Thyroid gland (tissue), 4 donors: ENCODE results near the gene PCDHB7.
"Not testable (repeated sequence)": the region's sequence is repeated elsewhere in the genome, so short reads cannot be mapped to it uniquely, and the experiment has no call there.

Experiments used
- CTCF ChIP-seq, 6 experiments: fragments of 200-600 bp in 3 of 6; fragments of 450-650 bp in 3 of 6; sonication (generic) in 3 of 6; IDR thresholded peaks; one replicate each; pipeline ENCODE4 v1.5.1; 2016 to 2019; ENCODE audit warnings: antibody characterized with exemption in 6 of 6, mild to moderate bottlenecking in 2 of 6, inconsistent platforms in 1 of 6, moderate library complexity in 1 of 6
- POLR2A ChIP-seq, 2 donors: fragments of 450-650 bp; IDR thresholded peaks; one replicate each; pipeline ENCODE4 v1.6.1; 2017; ENCODE audit warnings: antibody characterized with exemption in 2 of 2, mild to moderate bottlenecking in 2 of 2, moderate library complexity in 1 of 2

- not testable (repeated sequence) for TF ChIP-seq POLR2A, CTCF (IDR thresholded peaks at IDR 0.05)
Measured at GRCh38 chr5:141137346-141137745, 35.1 kb upstream of the PCDHB7 start.
